GM12892 (cell line): ENCODE measurements around the gene ARHGAP26.
"Not testable (repeated sequence)": the region's sequence is repeated elsewhere in the genome, so short reads cannot be mapped to it uniquely, and the experiment has no call there.

Experiments used
- DNase-seq: peaks from one replicate; pipeline ENCODE4 v3.0.0; 2011; ENCODE audit not compliant: insufficient read length
- FAIRE-seq: peaks from 2 replicates; lab custom pipeline; 2011; peaks lifted over from hg19 to GRCh38; lab: Jason Lieb, UNC
- POLR2A ChIP-seq: IDR thresholded peaks from 2 replicates; pipeline ENCODE4 v1.6.1; 2011; ENCODE audit warnings: low read depth, low read length, control low read depth
- POLR2AphosphoS5 ChIP-seq: IDR thresholded peaks from 2 replicates; pipeline ENCODE4 v1.6.1; 2011; ENCODE audit warnings: low read depth, low read length, control low read depth
- TAF1 ChIP-seq: IDR thresholded peaks from 2 replicates; pipeline ENCODE4 v1.6.1; 2011; ENCODE audit warnings: low read depth, mild to moderate bottlenecking, control low read depth, low read length, borderline replicate concordance

ARHGAP26 gene

GRCh38 chr5:142976861-142977260, 206.7 kb downstream of the ARHGAP26 start:
- DNase-seq (no peak), FAIRE-seq (no peak)
- no peak for TF ChIP-seq TAF1
- TF ChIP-seq POLR2AphosphoS5 = no peak
- TF ChIP-seq POLR2A = no peak

DNA sequence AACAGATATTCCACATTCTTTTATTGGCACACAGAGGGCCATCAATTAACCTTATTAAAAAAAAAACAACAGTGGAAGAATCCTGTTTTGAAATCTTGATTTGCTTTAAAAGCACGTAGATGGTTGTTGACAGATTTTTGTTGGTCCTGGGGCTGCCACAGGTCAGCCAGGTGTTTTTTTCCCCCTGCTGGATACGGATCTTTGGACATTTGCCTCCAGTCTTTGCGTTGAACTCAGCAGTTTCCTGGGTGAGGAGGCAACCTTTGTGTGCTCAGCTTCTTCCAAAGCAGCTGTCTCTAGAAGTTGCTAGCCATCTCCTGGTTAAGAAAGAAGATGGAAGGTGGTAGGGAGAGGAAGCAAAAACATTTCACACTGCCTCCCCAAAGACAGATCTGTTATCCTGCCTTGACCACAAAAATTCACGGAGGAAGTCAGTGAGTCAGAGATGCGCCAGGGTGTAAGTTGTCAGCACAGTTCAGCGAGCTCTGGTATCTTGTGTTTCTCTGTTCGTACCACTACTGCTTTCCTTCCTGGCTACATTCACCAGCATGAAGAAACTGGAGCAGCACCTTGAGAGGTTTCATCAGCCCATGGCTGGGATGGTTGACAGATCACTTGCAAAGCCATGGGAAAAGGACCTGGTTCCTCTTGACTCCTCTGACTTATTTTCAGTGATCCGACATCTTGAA, 207.3 kb downstream of the ARHGAP26 start:
- DNase-seq (no peak), FAIRE-seq (no peak)
- no peak for TF ChIP-seq POLR2A
- no peak for TF ChIP-seq TAF1
- no peak for TF ChIP-seq POLR2AphosphoS5

GRCh38 chr5:142978252-142978651, 208.1 kb downstream of the ARHGAP26 start:
- no peak for FAIRE-seq
- no peak for TF ChIP-seq TAF1
- no peak for TF ChIP-seq POLR2AphosphoS5
- no peak for TF ChIP-seq POLR2A
- DNase-seq = no peak

GRCh38 chr5:142978726-142979125, 208.5 kb downstream of the ARHGAP26 start:
- FAIRE-seq (no peak), DNase-seq (no peak)
- TF ChIP-seq POLR2A (no peak), POLR2AphosphoS5 (no peak), TAF1 (no peak)

DNA sequence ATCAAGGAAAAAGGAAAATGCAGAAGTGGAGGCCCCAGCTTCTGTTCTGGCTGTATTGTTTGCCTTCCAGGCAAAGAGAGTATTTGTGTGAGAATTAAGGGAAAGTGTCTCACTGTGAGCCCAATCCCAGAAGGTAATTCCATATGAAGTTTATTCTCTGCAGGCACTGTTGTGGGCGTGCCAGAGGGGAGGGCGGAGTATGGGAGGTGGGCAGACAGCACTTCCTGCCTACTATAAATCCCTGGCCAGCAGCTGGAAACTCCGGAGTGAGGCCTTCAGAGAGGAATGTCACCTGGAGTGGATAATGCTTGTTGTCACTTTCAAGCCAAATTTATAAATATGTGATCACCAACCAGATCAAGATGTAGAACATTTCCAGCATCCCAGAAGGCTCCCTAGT, 209.5 kb downstream of the ARHGAP26 start:
- FAIRE-seq (no peak), DNase-seq (no peak)
- TF ChIP-seq TAF1 (no peak), POLR2A (no peak), POLR2AphosphoS5 (no peak)

- FAIRE-seq = no peak
- DNase-seq = no peak
- TF ChIP-seq TAF1 (no peak), POLR2A (no peak), POLR2AphosphoS5 (no peak)
Measured at GRCh38 chr5:142981475-142981874, 211.3 kb downstream of the ARHGAP26 start.

GRCh38 chr5:142981886-142982820, 212.0 kb downstream of the ARHGAP26 start:
- TF ChIP-seq POLR2AphosphoS5 = no peak
- TF ChIP-seq TAF1 = no peak
- no peak for TF ChIP-seq POLR2A

DNA sequence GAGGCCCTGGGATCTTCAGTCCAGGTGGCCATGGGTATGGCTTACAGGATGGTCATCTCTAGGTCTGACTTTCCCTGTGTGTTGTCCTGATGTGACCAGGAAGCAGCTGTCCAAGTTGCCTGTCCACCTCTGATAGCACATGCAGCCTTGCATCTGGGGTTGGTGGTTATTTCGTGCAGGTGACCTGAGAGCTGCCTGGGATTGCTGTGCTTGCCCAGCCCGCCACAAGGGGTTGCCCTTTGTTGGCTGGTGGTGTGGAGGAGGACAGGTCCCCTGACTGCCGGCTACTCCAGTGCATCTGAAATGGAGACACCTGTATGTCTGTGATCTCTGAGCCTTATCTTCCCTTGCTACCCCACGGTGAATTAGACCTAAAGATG, 212.6 kb downstream of the ARHGAP26 start:
- DNase-seq = no peak
- no peak for TF ChIP-seq POLR2A
- TF ChIP-seq TAF1 = no peak
- no peak for TF ChIP-seq POLR2AphosphoS5
- no peak for FAIRE-seq

More at GRCh38 chr5:142981886-142982820, 212.0 kb downstream of the ARHGAP26 start:
- no peak for DNase-seq
- no peak for FAIRE-seq

DNA sequence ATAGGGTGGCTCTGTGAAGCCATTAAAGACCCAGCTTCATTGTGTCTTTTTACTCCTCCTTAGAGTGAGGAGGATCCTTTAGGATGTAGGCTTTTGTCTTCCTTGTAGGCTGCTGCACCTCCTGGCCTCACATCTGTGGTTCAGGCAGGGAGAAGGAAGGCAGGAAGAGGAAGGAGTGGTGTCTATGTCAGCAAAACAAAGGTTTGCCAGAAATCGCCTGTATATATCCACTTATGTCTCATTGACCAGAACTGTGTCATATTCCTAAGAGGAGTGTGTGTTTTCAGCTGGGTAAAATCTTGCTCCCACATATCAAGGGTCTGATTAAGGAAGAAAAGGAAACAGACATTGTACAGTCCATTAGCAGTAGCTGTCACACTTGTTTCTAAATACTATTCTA, 213.8 kb downstream of the ARHGAP26 start:
- TF ChIP-seq POLR2A (no peak), POLR2AphosphoS5 (no peak), TAF1 (no peak)

GRCh38 chr5:142984525-142984924, 214.3 kb downstream of the ARHGAP26 start:
- no peak for FAIRE-seq

More for the DNA sequence above, 213.8 kb downstream of the ARHGAP26 start:
- FAIRE-seq (no peak), DNase-seq (no peak)

GRCh38 chr5:142989270-142989669, 219.1 kb downstream of the ARHGAP26 start:
- not testable (repeated sequence) for FAIRE-seq, DNase-seq

More at GRCh38 chr5:142984525-142984924, 214.3 kb downstream of the ARHGAP26 start:
- DNase-seq = no peak
- TF ChIP-seq POLR2AphosphoS5 (no peak), TAF1 (no peak), POLR2A (no peak)

GRCh38 chr5:142990073-142990472, 219.9 kb downstream of the ARHGAP26 start:
- FAIRE-seq, DNase-seq: not testable (repeated sequence)
